Measurements from ENCODE around the gene SCYL1. TPM values are rescaled to one million over a fixed set of nuclear protein-coding genes. Genes with fewer than 3 reads are reported as not detected.
A peak's percentile ranks its signal among the peaks of the same experiment; 100 is the strongest.

SCYL1 gene
- total RNA-seq, 1 donor from 2014 or later = 34.2 TPM

DNA sequence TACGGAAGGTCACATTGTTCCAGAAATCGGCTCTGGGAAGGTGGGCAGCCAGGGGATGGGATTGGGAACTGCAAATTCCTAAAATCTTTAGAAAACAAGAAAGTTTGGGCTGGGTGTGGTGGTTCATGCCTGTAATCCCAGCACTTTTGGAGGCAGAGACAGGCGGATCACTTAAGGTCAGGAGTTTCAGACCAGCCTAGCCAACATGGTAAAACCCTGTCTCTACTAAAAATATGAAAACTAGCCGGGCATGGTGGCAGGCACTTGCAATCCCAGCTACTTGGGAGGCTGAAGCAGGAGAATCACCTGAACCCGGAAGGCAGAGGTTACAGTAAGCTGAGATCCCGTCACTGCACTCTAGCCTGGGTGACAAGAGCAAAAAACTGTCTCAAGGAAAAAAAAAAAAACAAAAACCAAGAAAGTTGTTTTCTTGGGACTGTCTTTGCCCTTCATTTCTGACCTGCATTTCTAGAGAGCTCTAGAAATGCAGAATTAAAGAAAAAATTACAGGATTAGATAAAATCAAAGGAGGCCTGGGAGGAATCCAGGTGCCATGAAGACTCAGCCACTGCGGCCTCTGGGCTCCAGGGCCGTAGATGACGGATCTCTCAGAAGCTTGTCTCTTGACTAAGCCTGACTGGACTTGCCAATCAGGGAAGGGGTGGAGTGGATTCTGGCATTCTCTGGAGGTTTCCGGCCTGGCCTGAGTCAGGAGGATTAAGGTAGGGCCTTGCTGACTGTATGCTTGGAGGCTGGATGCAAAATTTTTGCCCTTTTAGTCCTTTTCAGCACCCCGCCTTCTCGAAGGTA is 31.3 kb upstream of the SCYL1 start:
- DNase-seq = peak; percentile 50

DNA sequence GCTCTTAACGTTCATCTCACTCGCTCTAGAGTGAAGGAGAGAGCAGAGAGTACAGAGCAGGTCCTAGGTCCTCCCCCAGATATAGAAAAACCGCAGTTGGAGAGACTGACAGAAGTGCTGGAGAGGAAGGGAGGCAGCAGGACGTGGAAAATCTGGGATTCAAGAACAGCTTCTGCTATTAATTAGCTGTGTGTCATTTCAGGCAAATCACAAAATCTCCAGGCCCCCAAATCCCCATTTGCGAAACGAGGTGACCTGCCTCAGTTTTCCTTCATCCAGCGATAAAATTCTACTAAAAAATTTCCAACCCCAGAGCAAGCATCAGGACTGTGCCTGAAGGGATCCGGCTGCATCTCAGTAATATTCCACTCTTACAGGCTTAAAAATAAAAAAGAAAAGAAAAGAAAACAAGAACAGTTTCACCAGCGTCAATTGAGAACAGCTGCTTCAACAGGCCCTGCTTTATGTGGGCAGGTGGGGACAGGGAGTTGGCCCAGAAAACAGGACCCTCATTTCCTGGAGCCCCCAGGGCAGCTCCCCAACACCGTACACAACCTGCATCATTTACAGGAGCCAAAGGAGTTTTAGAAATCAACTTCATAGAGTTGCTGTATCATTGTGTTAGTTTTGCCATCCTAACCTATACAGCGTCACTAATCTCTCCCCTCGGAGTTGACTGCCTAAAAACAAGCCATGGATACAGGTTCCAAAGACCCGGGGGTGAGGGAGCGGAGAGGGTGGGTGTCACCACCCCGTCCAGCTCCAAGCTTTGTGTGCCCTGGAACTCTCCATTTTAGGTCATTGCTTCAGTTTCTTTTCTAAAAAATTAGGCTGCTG is 28.4 kb upstream of the SCYL1 start:
- DNase-seq = no peak

DNA sequence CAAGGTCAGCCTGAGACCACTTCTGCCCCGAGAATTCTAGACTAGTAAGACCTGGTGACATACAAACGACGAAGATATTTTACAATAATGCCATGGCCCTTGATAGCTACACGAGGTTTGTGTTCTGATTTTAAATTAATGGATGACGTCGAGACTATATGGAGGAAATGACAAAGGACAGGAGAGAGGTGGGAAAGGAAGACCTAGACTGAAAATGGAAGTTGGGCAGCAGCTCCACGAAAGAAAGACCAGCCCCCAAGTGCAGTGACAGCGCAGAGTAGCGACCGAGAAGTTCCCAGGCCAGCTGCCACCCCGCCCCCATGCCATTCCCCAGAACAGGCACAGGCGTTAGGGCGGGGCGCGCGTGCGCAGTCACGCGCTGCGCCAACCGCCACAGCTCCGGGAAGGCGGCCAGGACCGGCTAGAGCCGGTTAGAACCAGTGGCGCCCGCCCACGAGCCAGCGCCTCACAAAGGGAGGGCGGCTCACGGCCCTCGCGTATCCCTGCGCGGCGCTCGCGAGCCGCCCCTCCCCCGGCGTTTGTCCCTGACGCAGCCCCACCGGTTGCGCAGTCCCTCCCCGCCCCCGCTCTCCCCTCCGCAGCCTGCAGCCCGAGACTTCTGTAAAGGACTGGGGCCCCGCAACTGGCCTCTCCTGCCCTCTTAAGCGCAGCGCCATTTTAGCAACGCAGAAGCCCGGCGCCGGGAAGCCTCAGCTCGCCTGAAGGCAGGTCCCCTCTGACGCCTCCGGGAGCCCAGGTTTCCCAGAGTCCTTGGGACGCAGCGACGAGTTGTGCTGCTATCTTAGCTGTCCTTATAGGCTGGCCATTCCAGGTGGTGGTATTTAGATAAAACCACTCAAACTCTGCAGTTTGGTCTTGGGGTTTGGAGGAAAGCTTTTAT is 27.5 kb upstream of the SCYL1 start:
- peak; percentile 97 for DNase-seq

DNA sequence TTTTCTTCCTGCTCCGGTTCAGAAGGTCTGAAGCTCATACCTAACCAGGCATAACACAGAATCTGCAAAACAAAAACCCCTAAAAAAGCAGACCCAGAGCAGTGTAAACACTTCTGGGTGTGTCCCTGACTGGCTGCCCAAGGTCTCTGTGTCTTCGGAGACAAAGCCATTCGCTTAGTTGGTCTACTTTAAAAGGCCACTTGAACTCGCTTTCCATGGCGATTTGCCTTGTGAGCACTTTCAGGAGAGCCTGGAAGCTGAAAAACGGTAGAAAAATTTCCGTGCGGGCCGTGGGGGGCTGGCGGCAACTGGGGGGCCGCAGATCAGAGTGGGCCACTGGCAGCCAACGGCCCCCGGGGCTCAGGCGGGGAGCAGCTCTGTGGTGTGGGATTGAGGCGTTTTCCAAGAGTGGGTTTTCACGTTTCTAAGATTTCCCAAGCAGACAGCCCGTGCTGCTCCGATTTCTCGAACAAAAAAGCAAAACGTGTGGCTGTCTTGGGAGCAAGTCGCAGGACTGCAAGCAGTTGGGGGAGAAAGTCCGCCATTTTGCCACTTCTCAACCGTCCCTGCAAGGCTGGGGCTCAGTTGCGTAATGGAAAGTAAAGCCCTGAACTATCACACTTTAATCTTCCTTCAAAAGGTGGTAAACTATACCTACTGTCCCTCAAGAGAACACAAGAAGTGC is 26.7 kb upstream of the SCYL1 start:
- peak; percentile 35 for DNase-seq

DNA sequence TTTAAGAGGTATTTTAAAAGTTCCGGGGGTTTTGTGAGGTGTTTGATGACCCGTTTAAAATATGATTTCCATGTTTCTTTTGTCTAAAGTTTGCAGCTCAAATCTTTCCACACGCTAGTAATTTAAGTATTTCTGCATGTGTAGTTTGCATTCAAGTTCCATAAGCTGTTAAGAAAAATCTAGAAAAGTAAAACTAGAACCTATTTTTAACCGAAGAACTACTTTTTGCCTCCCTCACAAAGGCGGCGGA is 26.2 kb upstream of the SCYL1 start:
- DNase-seq = no peak

DNA sequence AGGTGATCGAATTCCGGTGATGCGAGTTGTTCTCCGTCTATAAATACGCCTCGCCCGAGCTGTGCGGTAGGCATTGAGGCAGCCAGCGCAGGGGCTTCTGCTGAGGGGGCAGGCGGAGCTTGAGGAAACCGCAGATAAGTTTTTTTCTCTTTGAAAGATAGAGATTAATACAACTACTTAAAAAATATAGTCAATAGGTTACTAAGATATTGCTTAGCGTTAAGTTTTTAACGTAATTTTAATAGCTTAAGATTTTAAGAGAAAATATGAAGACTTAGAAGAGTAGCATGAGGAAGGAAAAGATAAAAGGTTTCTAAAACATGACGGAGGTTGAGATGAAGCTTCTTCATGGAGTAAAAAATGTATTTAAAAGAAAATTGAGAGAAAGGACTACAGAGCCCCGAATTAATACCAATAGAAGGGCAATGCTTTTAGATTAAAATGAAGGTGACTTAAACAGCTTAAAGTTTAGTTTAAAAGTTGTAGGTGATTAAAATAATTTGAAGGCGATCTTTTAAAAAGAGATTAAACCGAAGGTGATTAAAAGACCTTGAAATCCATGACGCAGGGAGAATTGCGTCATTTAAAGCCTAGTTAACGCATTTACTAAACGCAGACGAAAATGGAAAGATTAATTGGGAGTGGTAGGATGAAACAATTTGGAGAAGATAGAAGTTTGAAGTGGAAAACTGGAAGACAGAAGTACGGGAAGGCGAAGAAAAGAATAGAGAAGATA is 25.7 kb upstream of the SCYL1 start, which contains the start of gene MALAT1:
Gene MALAT1 (plus strand): TSS at position 69 of the 736 bp plus-strand sequence.
- peak; percentile 88 for DNase-seq

DNA sequence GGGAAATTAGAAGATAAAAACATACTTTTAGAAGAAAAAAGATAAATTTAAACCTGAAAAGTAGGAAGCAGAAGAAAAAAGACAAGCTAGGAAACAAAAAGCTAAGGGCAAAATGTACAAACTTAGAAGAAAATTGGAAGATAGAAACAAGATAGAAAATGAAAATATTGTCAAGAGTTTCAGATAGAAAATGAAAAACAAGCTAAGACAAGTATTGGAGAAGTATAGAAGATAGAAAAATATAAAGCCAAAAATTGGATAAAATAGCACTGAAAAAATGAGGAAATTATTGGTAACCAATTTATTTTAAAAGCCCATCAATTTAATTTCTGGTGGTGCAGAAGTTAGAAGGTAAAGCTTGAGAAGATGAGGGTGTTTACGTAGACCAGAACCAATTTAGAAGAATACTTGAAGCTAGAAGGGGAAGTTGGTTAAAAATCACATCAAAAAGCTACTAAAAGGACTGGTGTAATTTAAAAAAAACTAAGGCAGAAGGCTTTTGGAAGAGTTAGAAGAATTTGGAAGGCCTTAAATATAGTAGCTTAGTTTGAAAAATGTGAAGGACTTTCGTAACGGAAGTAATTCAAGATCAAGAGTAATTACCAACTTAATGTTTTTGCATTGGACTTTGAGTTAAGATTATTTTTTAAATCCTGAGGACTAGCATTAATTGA is 25.0 kb upstream of the SCYL1 start:
- no peak for DNase-seq

DNA sequence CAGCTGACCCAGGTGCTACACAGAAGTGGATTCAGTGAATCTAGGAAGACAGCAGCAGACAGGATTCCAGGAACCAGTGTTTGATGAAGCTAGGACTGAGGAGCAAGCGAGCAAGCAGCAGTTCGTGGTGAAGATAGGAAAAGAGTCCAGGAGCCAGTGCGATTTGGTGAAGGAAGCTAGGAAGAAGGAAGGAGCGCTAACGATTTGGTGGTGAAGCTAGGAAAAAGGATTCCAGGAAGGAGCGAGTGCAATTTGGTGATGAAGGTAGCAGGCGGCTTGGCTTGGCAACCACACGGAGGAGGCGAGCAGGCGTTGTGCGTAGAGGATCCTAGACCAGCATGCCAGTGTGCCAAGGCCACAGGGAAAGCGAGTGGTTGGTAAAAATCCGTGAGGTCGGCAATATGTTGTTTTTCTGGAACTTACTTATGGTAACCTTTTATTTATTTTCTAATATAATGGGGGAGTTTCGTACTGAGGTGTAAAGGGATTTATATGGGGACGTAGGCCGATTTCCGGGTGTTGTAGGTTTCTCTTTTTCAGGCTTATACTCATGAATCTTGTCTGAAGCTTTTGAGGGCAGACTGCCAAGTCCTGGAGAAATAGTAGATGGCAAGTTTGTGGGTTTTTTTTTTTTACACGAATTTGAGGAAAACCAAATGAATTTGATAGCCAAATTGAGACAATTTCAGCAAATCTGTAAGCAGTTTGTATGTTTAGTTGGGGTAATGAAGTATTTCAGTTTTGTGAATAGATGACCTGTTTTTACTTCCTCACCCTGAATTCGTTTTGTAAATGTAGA is 24.3 kb upstream of the SCYL1 start:
- no peak for DNase-seq

DNA sequence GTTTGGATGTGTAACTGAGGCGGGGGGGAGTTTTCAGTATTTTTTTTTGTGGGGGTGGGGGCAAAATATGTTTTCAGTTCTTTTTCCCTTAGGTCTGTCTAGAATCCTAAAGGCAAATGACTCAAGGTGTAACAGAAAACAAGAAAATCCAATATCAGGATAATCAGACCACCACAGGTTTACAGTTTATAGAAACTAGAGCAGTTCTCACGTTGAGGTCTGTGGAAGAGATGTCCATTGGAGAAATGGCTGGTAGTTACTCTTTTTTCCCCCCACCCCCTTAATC is 23.8 kb upstream of the SCYL1 start:
- DNase-seq = no peak

DNA sequence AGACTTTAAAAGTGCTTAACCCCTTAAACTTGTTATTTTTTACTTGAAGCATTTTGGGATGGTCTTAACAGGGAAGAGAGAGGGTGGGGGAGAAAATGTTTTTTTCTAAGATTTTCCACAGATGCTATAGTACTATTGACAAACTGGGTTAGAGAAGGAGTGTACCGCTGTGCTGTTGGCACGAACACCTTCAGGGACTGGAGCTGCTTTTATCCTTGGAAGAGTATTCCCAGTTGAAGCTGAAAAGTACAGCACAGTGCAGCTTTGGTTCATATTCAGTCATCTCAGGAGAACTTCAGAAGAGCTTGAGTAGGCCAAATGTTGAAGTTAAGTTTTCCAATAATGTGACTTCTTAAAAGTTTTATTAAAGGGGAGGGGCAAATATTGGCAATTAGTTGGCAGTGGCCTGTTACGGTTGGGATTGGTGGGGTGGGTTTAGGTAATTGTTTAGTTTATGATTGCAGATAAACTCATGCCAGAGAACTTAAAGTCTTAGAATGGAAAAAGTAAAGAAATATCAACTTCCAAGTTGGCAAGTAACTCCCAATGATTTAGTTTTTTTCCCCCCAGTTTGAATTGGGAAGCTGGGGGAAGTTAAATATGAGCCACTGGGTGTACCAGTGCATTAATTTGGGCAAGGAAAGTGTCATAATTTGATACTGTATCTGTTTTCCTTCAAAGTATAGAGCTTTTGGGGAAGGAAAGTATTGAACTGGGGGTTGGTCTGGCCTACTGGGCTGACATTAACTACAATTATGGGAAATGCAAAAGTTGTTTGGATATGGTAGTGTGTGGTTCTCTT is 23.2 kb upstream of the SCYL1 start:
- DNase-seq = no peak

DNA sequence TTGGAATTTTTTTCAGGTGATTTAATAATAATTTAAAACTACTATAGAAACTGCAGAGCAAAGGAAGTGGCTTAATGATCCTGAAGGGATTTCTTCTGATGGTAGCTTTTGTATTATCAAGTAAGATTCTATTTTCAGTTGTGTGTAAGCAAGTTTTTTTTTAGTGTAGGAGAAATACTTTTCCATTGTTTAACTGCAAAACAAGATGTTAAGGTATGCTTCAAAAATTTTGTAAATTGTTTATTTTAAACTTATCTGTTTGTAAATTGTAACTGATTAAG is 22.7 kb upstream of the SCYL1 start:
- no peak for DNase-seq

DNA sequence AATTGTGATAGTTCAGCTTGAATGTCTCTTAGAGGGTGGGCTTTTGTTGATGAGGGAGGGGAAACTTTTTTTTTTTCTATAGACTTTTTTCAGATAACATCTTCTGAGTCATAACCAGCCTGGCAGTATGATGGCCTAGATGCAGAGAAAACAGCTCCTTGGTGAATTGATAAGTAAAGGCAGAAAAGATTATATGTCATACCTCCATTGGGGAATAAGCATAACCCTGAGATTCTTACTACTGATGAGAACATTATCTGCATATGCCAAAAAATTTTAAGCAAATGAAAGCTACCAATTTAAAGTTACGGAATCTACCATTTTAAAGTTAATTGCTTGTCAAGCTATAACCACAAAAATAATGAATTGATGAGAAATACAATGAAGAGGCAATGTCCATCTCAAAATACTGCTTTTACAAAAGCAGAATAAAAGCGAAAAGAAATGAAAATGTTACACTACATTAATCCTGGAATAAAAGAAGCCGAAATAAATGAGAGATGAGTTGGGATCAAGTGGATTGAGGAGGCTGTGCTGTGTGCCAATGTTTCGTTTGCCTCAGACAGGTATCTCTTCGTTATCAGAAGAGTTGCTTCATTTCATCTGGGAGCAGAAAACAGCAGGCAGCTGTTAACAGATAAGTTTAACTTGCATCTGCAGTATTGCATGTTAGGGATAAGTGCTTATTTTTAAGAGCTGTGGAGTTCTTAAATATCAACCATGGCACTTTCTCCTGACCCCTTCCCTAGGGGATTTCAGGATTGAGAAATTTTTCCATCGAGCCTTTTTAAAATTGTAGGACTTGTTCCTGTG is 22.1 kb upstream of the SCYL1 start:
- DNase-seq = no peak

DNA sequence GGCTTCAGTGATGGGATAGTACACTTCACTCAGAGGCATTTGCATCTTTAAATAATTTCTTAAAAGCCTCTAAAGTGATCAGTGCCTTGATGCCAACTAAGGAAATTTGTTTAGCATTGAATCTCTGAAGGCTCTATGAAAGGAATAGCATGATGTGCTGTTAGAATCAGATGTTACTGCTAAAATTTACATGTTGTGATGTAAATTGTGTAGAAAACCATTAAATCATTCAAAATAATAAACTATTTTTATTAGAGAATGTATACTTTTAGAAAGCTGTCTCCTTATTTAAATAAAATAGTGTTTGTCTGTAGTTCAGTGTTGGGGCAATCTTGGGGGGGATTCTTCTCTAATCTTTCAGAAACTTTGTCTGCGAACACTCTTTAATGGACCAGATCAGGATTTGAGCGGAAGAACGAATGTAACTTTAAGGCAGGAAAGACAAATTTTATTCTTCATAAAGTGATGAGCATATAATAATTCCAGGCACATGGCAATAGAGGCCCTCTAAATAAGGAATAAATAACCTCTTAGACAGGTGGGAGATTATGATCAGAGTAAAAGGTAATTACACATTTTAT is 21.4 kb upstream of the SCYL1 start:
- DNase-seq = no peak

DNA sequence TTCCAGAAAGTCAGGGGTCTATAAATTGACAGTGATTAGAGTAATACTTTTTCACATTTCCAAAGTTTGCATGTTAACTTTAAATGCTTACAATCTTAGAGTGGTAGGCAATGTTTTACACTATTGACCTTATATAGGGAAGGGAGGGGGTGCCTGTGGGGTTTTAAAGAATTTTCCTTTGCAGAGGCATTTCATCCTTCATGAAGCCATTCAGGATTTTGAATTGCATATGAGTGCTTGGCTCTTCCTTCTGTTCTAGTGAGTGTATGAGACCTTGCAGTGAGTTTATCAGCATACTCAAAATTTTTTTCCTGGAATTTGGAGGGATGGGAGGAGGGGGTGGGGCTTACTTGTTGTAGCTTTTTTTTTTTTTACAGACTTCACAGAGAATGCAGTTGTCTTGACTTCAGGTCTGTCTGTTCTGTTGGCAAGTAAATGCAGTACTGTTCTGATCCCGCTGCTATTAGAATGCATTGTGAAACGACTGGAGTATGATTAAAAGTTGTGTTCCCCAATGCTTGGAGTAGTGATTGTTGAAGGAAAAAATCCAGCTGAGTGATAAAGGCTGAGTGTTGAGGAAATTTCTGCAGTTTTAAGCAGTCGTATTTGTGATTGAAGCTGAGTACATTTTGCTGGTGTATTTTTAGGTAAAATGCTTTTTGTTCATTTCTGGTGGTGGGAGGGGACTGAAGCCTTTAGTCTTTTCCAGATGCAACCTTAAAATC is 20.8 kb upstream of the SCYL1 start:
- no peak for DNase-seq

DNA sequence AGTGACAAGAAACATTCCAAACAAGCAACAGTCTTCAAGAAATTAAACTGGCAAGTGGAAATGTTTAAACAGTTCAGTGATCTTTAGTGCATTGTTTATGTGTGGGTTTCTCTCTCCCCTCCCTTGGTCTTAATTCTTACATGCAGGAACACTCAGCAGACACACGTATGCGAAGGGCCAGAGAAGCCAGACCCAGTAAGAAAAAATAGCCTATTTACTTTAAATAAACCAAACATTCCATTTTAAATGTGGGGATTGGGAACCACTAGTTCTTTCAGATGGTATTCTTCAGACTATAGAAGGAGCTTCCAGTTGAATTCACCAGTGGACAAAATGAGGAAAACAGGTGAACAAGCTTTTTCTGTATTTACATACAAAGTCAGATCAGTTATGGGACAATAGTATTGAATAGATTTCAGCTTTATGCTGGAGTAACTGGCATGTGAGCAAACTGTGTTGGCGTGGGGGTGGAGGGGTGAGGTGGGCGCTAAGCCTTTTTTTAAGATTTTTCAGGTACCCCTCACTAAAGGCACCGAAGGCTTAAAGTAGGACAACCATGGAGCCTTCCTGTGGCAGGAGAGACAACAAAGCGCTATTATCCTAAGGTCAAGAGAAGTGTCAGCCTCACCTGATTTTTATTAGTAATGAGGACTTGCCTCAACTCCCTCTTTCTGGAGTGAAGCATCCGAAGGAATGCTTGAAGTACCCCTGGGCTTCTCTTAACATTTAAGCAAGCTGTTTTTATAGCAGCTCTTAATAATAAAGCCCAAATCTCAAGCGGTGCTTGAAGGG is 20.0 kb upstream of the SCYL1 start:
- DNase-seq = no peak

DNA sequence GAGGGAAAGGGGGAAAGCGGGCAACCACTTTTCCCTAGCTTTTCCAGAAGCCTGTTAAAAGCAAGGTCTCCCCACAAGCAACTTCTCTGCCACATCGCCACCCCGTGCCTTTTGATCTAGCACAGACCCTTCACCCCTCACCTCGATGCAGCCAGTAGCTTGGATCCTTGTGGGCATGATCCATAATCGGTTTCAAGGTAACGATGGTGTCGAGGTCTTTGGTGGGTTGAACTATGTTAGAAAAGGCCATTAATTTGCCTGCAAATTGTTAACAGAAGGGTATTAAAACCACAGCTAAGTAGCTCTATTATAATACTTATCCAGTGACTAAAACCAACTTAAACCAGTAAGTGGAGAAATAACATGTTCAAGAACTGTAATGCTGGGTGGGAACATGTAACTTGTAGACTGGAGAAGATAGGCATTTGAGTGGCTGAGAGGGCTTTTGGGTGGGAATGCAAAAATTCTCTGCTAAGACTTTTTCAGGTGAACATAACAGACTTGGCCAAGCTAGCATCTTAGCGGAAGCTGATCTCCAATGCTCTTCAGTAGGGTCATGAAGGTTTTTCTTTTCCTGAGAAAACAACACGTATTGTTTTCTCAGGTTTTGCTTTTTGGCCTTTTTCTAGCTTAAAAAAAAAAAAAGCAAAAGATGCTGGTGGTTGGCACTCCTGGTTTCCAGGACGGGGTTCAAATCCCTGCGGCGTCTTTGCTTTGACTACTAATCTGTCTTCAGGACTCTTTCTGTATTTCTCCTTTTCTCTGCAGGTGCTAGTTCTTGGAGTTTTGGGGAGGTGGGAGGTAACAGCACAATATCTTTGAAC is 19.2 kb upstream of the SCYL1 start:
- no peak for DNase-seq

Measured in occipital lobe (tissue), 2 donors.